Renal cortex interstitium (tissue), 15 donors: ENCODE measurements around the gene ZNF44. TPM values are rescaled to one million over a fixed set of nuclear protein-coding genes. Genes with fewer than 3 reads are reported as not detected.
"Not testable (repeated sequence)": the region's sequence is repeated elsewhere in the genome, so short reads cannot be mapped to it uniquely, and the experiment has no call there.

Experiments used
- DNase-seq, 11 donors: peaks; one replicate each; pipeline ENCODE4 v3.0.0-alpha.2; 2013; ENCODE audit warnings: low read depth in 9 of 11, low spot score in 4 of 11; ENCODE audit errors: extremely low read depth in 1 of 11
- long read RNA-seq, 16 experiments: transcript quantifications; one replicate each; lab custom pipeline, GENCODE V29; 2026
- polyA plus RNA-seq, 3 donors: library from polyadenylated mRNA; unstranded; fragments of 120-200 nt; gene quantifications; one replicate each; pipeline ENCODE4 v1.2.1, GENCODE V29; 2013; ENCODE audit not compliant: insufficient read length in 3 of 3

The ZNF44 gene
- polyA plus RNA-seq: 10 to 100 TPM; 44.3 to 56.0 (median 52.8) TPM
- long read RNA-seq, donor 1, partial matches to known transcripts: 0 of 4 reads
- long read RNA-seq, donor 1, other reads (novel, unspliced or antisense): 0 of 4 reads
- long read RNA-seq, donor 2, partial matches to known transcripts: 0 of 2 reads
- long read RNA-seq, donor 2, other reads (novel, unspliced or antisense): 0 of 2 reads
- long read RNA-seq, donor 3, partial matches to known transcripts: 8 of 34 reads
- long read RNA-seq, donor 3, other reads (novel, unspliced or antisense): 22 of 34 reads
- long read RNA-seq, donor 4, partial matches to known transcripts: 6 of 9 reads
- long read RNA-seq, donor 4, other reads (novel, unspliced or antisense): 0 of 9 reads
- long read RNA-seq, donor 5: 0 reads
- long read RNA-seq, donor 6, partial matches to known transcripts: 6 of 17 reads
- long read RNA-seq, donor 6, other reads (novel, unspliced or antisense): 5 of 17 reads
- long read RNA-seq, donor 7, partial matches to known transcripts: 6 of 22 reads
- long read RNA-seq, donor 7, other reads (novel, unspliced or antisense): 14 of 22 reads
- long read RNA-seq, donor 8: 0 reads
- long read RNA-seq, donor 9, partial matches to known transcripts: 0 of 30 reads
- long read RNA-seq, donor 9, other reads (novel, unspliced or antisense): 24 of 30 reads
- long read RNA-seq, donor 10, transcript ZNF44-207 (4 exons, 805 nt): major isoform, 6 of 16 reads
- long read RNA-seq, donor 10, partial matches to known transcripts: 0 of 16 reads
- long read RNA-seq, donor 10, other reads (novel, unspliced or antisense): 10 of 16 reads
- long read RNA-seq, donor 11, partial matches to known transcripts: 0 of 8 reads
- long read RNA-seq, donor 11, other reads (novel, unspliced or antisense): 6 of 8 reads
- long read RNA-seq, donor 12, partial matches to known transcripts: 0 of 2 reads
- long read RNA-seq, donor 12, other reads (novel, unspliced or antisense): 0 of 2 reads
- long read RNA-seq, donor 13: 0 reads
- long read RNA-seq, donor 14, partial matches to known transcripts: 6 of 8 reads
- long read RNA-seq, donor 14, other reads (novel, unspliced or antisense): 0 of 8 reads
- long read RNA-seq, donor 15: 0 reads
- long read RNA-seq, donor 16, partial matches to known transcripts: 13 of 47 reads
- long read RNA-seq, donor 16, other reads (novel, unspliced or antisense): 28 of 47 reads

GRCh38 chr19:12294249-12295158, at the start of gene ZNF44:
Gene ZNF44, minus strand, starts transcription at chr19:12294883. Its CDS starts 189 bp downstream, at chr19:12294694.
- DNase-seq: peak; percentile 90 to 98 (median 94)

- DNase-seq: peak; percentile 84 to 94 (median 92)
These were observed 38.8 kb upstream of the ZNF44 start, which contains the start of gene ZNF563 for GRCh38 chr19:12333162-12334159. Gene ZNF563, minus strand, starts transcription at chr19:12333633. Its CDS starts 151 bp downstream, at chr19:12333482.

- peak in 1 of 11 donors; percentile 17 for DNase-seq
These were observed 36.7 kb upstream of the ZNF44 start for GRCh38 chr19:12331211-12331941.

GRCh38 chr19:12330340-12330739, 35.7 kb upstream of the ZNF44 start:
- DNase-seq: no peak

- DNase-seq: no peak
These were observed 31.0 kb upstream of the ZNF44 start for GRCh38 chr19:12325690-12326089.

- DNase-seq: no peak
These were observed 24.2 kb upstream of the ZNF44 start for GRCh38 chr19:12318782-12319413.

GRCh38 chr19:12314553-12314952, 19.9 kb upstream of the ZNF44 start:
- no peak for DNase-seq

- DNase-seq: not testable (repeated sequence)
These were observed 14.2 kb upstream of the ZNF44 start for GRCh38 chr19:12308891-12309290.

- DNase-seq: no peak
These were observed 508 bp upstream of the ZNF44 start for GRCh38 chr19:12295191-12295590.

- peak in 9 of 11 donors; percentile 38 to 68 (median 58) for DNase-seq
These were observed 870 bp downstream of the ZNF44 start for GRCh38 chr19:12293777-12294248.

GRCh38 chr19:12289790-12290065, 5.0 kb downstream of the ZNF44 start:
- DNase-seq: no peak

- peak in 9 of 11 donors; percentile 16 to 65 (median 40) for DNase-seq
These were observed 6.7 kb downstream of the ZNF44 start for GRCh38 chr19:12287958-12288500.

GRCh38 chr19:12284631-12285030, 10.1 kb downstream of the ZNF44 start:
- no peak for DNase-seq

GRCh38 chr19:12284226-12284625, 10.5 kb downstream of the ZNF44 start:
- DNase-seq: no peak

GRCh38 chr19:12278713-12279112, 16.0 kb downstream of the ZNF44 start:
- DNase-seq: no peak
